ENCODE results near the gene MORC4. TPM values are rescaled to one million over a fixed set of nuclear protein-coding genes. Genes with fewer than 3 reads are reported as not detected.

The MORC4 gene
- total RNA-seq, 2 experiments from 2014 or later: 7.7 to 8.6 TPM

- POLR2A ChIA-PET: no interaction called here
- Mint-ChIP-seq H3K4me1 (no peaks in the 10 kb centered on the region), H3K27ac (no peak overlapping the region), H3K9me3 (no peaks in the 10 kb centered on the region), H3K36me3 (no peaks in the 10 kb centered on the region), H3K27me3 (no peaks in the 10 kb centered on the region), H3K4me3 (no peak overlapping the region)
- DNase-seq (peak; percentile 31), ATAC-seq (ENCODE audit: low read depth) (peak; percentile 63)
Observed at GRCh38 chrX:106894392-106894909, 105.6 kb downstream of the MORC4 start.

GRCh38 chrX:106891762-106892460 lies 108.1 kb downstream of the MORC4 start:
- no peaks in the 10 kb centered on the region for H3K9me3 Mint-ChIP-seq
- no peaks in the 10 kb centered on the region for H3K36me3 Mint-ChIP-seq
- no peaks in the 10 kb centered on the region for H3K27me3 Mint-ChIP-seq
- DNase-seq (no peak), ATAC-seq (ENCODE audit: low read depth) (no peak)
- POLR2A ChIA-PET: no interaction called here
- no peaks in the 10 kb centered on the region for H3K4me1 Mint-ChIP-seq
- no peak overlapping the region for H3K27ac Mint-ChIP-seq
- H3K4me3 Mint-ChIP-seq: no peak overlapping the region

Other genes with a start within 250 kb of the MORC4 start
- 1 to 10 TPM; 1.4 to 2.2 TPM for gene TBC1D8B, start 197.5 kb downstream of the MORC4 start, total RNA-seq
- gene RIPPLY1, start 96.9 kb downstream of the MORC4 start, total RNA-seq: not detected
- gene CLDN2, start 79.8 kb downstream of the MORC4 start, total RNA-seq: not detected
- 10 to 100 TPM; 19.2 to 19.7 TPM for gene RBM41, start 118.6 kb upstream of the MORC4 start, total RNA-seq
- gene NUP62CL, start 206.2 kb upstream of the MORC4 start, total RNA-seq: 1 to 10 TPM; 1.8 to 3.5 TPM
- not detected for gene DNAAF6, start 206.4 kb upstream of the MORC4 start, total RNA-seq